Right lobe of liver (tissue), 6 donors: ENCODE data around the gene UBN1. TPM values are rescaled to one million over a fixed set of nuclear protein-coding genes. Genes with fewer than 3 reads are reported as not detected.

ENCODE experiments used
- ATAC-seq, 4 donors: fragments of 200-7000 bp; cut with Tn5 transposase; one replicate each; pipeline ENCODE4 v1.9.1; 2020; ENCODE audit warnings: mild to moderate bottlenecking in 4 of 4, moderate library complexity in 4 of 4
- DNase-seq, 3 donors: peaks; one replicate each; pipeline ENCODE4 v3.0.0-alpha.2; 2020
- H3K27ac ChIP-seq, 3 donors: fragments of 200-600 bp; one replicate each; pipeline ENCODE4 v1.8.0; 2022
- H3K27me3 ChIP-seq, 2 donors: fragments of 200-600 bp; one replicate each; pipeline ENCODE4 v1.8.0; 2022
- H3K36me3 ChIP-seq, 4 donors: fragments of 200-600 bp; sonication (generic) in 1 of 4; one replicate each; pipeline versions ENCODE4 v1.5.1 to v1.8.0; 2017 to 2022; ENCODE audit warnings: control low read depth in 1 of 4
- H3K4me1 ChIP-seq, 4 donors: fragments of 200-600 bp; sonication (generic) in 1 of 4; one replicate each; pipeline versions ENCODE4 v1.5.1 to v1.8.0; 2017 to 2022; ENCODE audit warnings: control low read depth in 1 of 4
- H3K4me3 ChIP-seq, 3 donors: fragments of 200-600 bp; one replicate each; pipeline ENCODE4 v1.8.0; 2022
- H3K9me3 ChIP-seq, 4 donors: fragments of 200-600 bp; sonication (generic) in 1 of 4; one replicate each; pipeline versions ENCODE4 v1.5.1 to v1.8.0; 2017 to 2022; ENCODE audit warnings: control low read depth in 1 of 4
- POLR2A ChIP-seq: fragments of 450-650 bp; IDR thresholded peaks from one replicate; pipeline ENCODE4 v1.6.1; 2017; ENCODE audit warnings: antibody characterized with exemption, mild to moderate bottlenecking
- WGBS: methylation state at CpG from one replicate; pipeline ENCODE4 v1.1.6; 2018; ENCODE audit warnings: low coverage, low lambda C conversion rate; ENCODE audit not compliant: insufficient coverage; ENCODE audit errors: missing lambda C conversion rate; 5-methylcytosine and 5-hydroxymethylcytosine counted together
- intact Hi-C, 2 donors: fragments of 100-400 bp; cut with DNase I; formaldehyde crosslinking; loops; one replicate each; pipeline versions ENCODE4 v1.11.2 to v1.14.1; 2022
- total RNA-seq, 6 experiments: library from RNA; depleted of rRNA in 2 of 6; stranded (reverse); fragments of >200 nt in 2 of 6; fragmentation: NEBNext Ultra II Directional in 3 of 6; extraction: Animal tissue kit (Norgen Biotek cat#: 25700) in 3 of 6; gene quantifications; one replicate each; pipeline versions ENCODE4 v1.1.0 to v1.2.4, GENCODE V29; 2016 to 2023
- TF ChIP-seq, protein P1 (sequence below), 4 donors: fragments of 200-600 bp in 3 of 4; fragments of 450-650 bp in 1 of 4; IDR thresholded peaks; one replicate each; pipeline versions ENCODE4 v1.5.1 to v1.8.0; 2016 to 2022; ENCODE audit warnings: antibody characterized with exemption in 4 of 4, mild to moderate bottlenecking in 2 of 4
- donor health status: DM: no; HTN: yes; CAD: no.
- donor health status: DM: no; HTN: no; CAD: no.
- donor health status: DM: no; HTN: no; CAD: no.
- donor health status: DM: no; HTN: yes; CAD: no.
- donor health status: DM: no; HTN: yes; CAD: no.

UBN1 gene
- total RNA-seq, 6 experiments from 2014 or later = 12.0 to 18.6 (median 16.2) TPM

DNA sequence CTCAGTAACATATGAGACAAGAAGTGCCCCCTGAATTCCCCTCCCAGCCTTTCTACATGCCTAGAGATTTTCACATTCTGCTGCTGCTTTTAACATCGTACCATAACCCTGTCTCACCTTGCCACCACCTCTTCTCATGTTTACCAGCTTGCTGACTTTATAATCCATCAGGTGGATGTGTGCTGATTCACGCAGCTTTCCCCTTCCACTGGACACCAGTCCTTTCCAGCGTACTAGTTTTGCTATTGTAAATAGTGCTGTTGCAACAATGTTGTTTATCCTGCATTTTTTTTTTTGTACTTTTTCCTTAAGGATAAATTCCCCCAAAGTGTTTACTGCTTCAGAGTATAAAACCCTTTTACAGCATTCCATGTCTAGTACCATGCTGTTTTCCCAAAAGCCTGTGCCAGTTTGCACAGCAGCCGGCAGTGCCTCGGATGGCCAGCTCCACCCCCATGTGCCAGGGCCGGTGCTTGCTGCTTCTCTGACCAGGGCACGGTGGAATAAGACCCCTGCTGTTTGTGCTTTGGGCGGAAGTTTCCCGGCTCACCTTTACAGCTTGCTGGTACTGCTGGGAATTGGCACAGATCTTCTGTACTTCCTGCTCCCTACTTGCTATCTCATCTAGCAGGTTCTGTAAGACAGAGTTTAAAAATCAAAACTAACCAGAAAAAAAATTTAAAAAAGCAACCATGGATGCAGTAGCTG lies 41.3 kb downstream of the UBN1 start:
- Histone ChIP-seq H3K27me3 (no peaks in the 10 kb centered on the region), H3K4me3 (no peak overlapping the region), H3K36me3 (peaks cover 0 to 57% (median 25%) of the 10 kb centered on the region in 4 donors), H3K4me1 (peaks cover 0 to 6% (median 0%) of the 10 kb centered on the region in 4 donors), H3K9me3 (no peaks in the 10 kb centered on the region), H3K27ac (peak overlapping the region in 1 of 3 donors; percentile 42)
- ATAC-seq = peak; percentile 17 to 68 (median 46)
- intact Hi-C loops = no loop called here
- no peak for DNase-seq
- TF ChIP-seq, protein P1, sequence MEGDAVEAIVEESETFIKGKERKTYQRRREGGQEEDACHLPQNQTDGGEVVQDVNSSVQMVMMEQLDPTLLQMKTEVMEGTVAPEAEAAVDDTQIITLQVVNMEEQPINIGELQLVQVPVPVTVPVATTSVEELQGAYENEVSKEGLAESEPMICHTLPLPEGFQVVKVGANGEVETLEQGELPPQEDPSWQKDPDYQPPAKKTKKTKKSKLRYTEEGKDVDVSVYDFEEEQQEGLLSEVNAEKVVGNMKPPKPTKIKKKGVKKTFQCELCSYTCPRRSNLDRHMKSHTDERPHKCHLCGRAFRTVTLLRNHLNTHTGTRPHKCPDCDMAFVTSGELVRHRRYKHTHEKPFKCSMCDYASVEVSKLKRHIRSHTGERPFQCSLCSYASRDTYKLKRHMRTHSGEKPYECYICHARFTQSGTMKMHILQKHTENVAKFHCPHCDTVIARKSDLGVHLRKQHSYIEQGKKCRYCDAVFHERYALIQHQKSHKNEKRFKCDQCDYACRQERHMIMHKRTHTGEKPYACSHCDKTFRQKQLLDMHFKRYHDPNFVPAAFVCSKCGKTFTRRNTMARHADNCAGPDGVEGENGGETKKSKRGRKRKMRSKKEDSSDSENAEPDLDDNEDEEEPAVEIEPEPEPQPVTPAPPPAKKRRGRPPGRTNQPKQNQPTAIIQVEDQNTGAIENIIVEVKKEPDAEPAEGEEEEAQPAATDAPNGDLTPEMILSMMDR (IDR thresholded peaks at IDR 0.05) = no peak
- no peak for TF ChIP-seq POLR2A
- WGBS = 31% methylated on average over 9 of the region's 9 CpGs

DNA sequence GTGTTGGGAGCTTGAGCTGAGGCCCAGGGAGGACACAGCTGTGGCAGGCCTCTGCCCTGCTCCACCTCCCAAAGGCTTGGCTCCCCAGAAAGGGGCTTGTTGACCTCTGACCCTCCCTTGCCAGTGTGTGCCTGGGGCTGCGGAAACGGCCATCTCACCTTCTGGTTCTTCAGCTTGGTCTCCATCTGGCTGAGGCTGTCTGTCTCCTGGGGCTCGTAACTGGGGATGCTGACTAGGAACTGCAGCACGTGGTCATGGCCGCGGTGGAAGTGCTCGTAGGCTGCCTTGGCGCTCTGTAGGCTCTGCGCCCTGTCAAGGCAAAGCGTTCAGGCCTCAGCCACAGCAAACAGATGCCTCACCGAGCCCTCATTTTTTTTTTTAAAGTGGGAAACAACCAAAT lies 42.7 kb downstream of the UBN1 start:
- Histone ChIP-seq H3K27ac (no peak overlapping the region), H3K9me3 (no peaks in the 10 kb centered on the region), H3K4me3 (no peak overlapping the region), H3K27me3 (no peaks in the 10 kb centered on the region), H3K4me1 (peaks cover 0 to 6% (median 0%) of the 10 kb centered on the region in 4 donors), H3K36me3 (peaks cover 0 to 47% (median 17%) of the 10 kb centered on the region in 4 donors)
- no peak for TF ChIP-seq POLR2A
- TF ChIP-seq, protein P1 (IDR thresholded peaks at IDR 0.05) = no peak
- WGBS = 82% methylated on average over 9 of the region's 11 CpGs
- no peak for DNase-seq
- intact Hi-C loops = no loop called here
- no peak for ATAC-seq

DNA sequence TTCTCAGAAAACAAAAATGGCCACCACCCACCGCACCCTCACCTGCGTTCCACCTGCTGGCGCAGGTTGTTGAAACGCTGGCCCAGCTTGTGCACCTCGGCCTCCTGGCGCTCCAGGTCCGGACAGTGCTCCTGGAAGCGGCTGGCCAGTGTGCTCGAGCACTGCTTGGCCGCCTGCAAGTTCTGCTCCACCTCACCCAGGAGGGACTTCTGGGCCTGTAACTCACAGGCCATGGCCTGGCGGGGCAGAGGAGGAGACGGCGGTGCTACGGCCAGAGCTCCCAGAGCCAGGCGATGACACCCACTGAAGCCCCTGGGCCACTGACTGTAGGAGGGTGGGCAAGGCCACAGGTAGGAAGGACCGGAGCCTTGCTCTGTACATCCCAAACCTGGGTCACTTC lies 43.4 kb downstream of the UBN1 start:
- Histone ChIP-seq H3K4me3 (no peak overlapping the region), H3K4me1 (peaks cover 0 to 6% (median 0%) of the 10 kb centered on the region in 4 donors), H3K27me3 (no peaks in the 10 kb centered on the region), H3K36me3 (peaks cover 0 to 47% (median 17%) of the 10 kb centered on the region in 4 donors), H3K9me3 (no peaks in the 10 kb centered on the region), H3K27ac (no peak overlapping the region)
- DNase-seq (no peak), ATAC-seq (no peak)
- TF ChIP-seq POLR2A = no peak
- TF ChIP-seq, protein P1 (IDR thresholded peaks at IDR 0.05) = no peak
- WGBS = 79% methylated on average over 3 of the region's 16 CpGs
- intact Hi-C loops = no loop called here

DNA sequence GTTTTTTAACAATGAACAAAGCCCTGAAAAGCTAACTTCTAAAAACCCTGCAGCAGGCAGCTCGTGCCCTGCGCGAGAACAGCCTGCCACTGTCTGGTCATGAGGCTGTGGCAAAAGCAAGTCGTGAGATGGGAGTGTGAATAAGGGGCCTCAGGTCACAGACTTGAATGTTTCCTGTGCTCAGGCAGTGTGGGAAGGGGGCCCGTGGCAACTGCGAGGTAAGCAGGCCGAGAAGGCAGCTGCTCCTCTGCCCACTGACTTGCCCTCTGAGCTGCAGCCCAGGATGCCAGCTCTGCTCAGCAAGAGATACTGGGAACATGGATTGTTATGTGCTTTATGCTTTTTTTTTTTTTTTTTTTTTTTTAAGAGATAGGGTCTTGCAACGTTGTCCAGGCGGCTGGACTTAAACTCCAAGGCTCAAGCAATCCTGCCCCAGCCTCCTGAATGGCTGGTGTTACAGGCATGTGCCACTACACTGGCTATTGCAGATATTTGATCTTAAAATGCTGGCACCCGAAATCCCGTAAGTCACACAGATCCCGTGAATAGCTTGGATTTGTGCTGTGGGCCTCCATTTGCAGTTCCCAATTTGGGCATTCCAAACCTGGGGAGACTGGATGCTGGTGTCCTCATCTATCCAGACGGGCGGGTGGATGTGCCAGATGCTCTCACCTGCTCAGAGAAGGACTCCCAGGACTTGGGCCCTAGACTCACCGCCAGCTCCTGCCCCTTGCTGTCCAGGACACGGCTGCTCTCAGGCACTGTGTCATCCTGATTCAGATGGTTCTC lies 44.0 kb downstream of the UBN1 start:
- TF ChIP-seq, protein P1 (IDR thresholded peaks at IDR 0.05) = no peak
- no peak for TF ChIP-seq POLR2A
- Histone ChIP-seq H3K4me3 (no peak overlapping the region), H3K36me3 (peaks cover 0 to 47% (median 14%) of the 10 kb centered on the region in 4 donors), H3K9me3 (no peaks in the 10 kb centered on the region), H3K27ac (no peak overlapping the region), H3K4me1 (peaks cover 0 to 6% (median 0%) of the 10 kb centered on the region in 4 donors), H3K27me3 (no peaks in the 10 kb centered on the region)
- 83% methylated on average over 6 of the region's 16 CpGs for WGBS
- intact Hi-C loops = no loop called here
- DNase-seq (no peak), ATAC-seq (no peak)
